ENCODE data around the gene SPPL2C. TPM values are rescaled to one million over a fixed set of nuclear protein-coding genes. Genes with fewer than 3 reads are reported as not detected.

The SPPL2C gene
- total RNA-seq, 1 experiment from 2014 or later: not detected

GRCh38 chr17:45839442-45839841, 5.2 kb upstream of the SPPL2C start:
- H3K23me2 ChIP-seq (ENCODE audit: insufficient read length, low read depth, low read length, poor library complexity, severe bottlenecking): no peaks in the 10 kb centered on the region
- no peaks in the 10 kb centered on the region for H3K36me3 Mint-ChIP-seq (ENCODE audit: insufficient read depth in 1 of 3, low read depth in 3 of 3)
- H3K9me3 ChIP-seq (ENCODE audit: control insufficient read depth, low read depth, low read length): no peaks in the 10 kb centered on the region
- H2AFZ ChIP-seq (ENCODE audit: low read length): no peak overlapping the region
- no peak overlapping the region for H3K4me2 ChIP-seq (ENCODE audit: insufficient read depth, insufficient read length, low read length)
- no peak overlapping the region for H3K4me3 Mint-ChIP-seq
- no peak overlapping the region for H3K9ac ChIP-seq (ENCODE audit: extremely low read depth, insufficient read length, low read length)
- no peak overlapping the region for H2BK5ac ChIP-seq (ENCODE audit: insufficient read length, low read length)
- no peak overlapping the region for H2BK120ac ChIP-seq (ENCODE audit: low read depth, low read length, poor library complexity, severe bottlenecking)
- H3K27me3 Mint-ChIP-seq (ENCODE audit: low read depth): peaks cover 4% of the 10 kb centered on the region
- no peaks in the 10 kb centered on the region for H3K9me3 Mint-ChIP-seq
- H3K18ac ChIP-seq (ENCODE audit: insufficient read length, low read depth, low read length): no peak overlapping the region
- TF ChIP-seq CTCF (conservative IDR thresholded peaks at IDR 0.05): no peak
- H2BK15ac ChIP-seq (ENCODE audit: low read depth, low read length): no peak overlapping the region
- no peaks in the 10 kb centered on the region for H3K27me3 ChIP-seq (ENCODE audit: insufficient read depth, low read length)
- no peak overlapping the region for H4K8ac ChIP-seq (replicated peaks; ENCODE audit: insufficient read length, low read depth, low read length)
- H2BK12ac ChIP-seq (ENCODE audit: insufficient read length, low read depth, low read length): no peak overlapping the region
- H2AK5ac ChIP-seq (ENCODE audit: insufficient read length, low read length): no peak overlapping the region
- H3K14ac ChIP-seq (ENCODE audit: insufficient read depth, low read length): no peak overlapping the region
- no CpG with 5 or more reads among the region's 4 CpGs for WGBS (ENCODE audit: extremely low coverage, insufficient read length, low lambda C conversion rate)
- no peak overlapping the region for H3K56ac ChIP-seq (ENCODE audit: insufficient read length, low read depth, low read length)
- no peaks in the 10 kb centered on the region for H3K79me1 ChIP-seq (ENCODE audit: insufficient read depth, low read depth, low read length, poor library complexity, severe bottlenecking)
- no peak overlapping the region; a peak in 1 of 7 replicates for H3K27ac Mint-ChIP-seq
- H3K79me2 ChIP-seq (ENCODE audit: insufficient read depth, low read length): no peaks in the 10 kb centered on the region
- no peak overlapping the region for H3K4ac ChIP-seq (ENCODE audit: low read depth, low read length)
- H3K27ac ChIP-seq (ENCODE audit: insufficient read length, low read depth, low read length): no peak overlapping the region
- H3K4me1 ChIP-seq (ENCODE audit: insufficient read depth, low read length): no peaks in the 10 kb centered on the region
- H3K23ac ChIP-seq (ENCODE audit: insufficient read length, low read depth, low read length): no peak overlapping the region
- peaks cover 3 to 10% of the 10 kb centered on the region in 2 experiments; a peak in 2 of 4 replicates for H3K4me1 Mint-ChIP-seq
- H4K91ac ChIP-seq (ENCODE audit: insufficient read length, low read depth, low read length): no peak overlapping the region
- no peak for DNase-seq
- no peaks in the 10 kb centered on the region for H4K20me1 ChIP-seq (ENCODE audit: control insufficient read depth, insufficient read depth, insufficient read length)
- H2BK20ac ChIP-seq (ENCODE audit: low read depth, low read length, poor library complexity, severe bottlenecking): no peak overlapping the region
- no peak overlapping the region for H4K5ac ChIP-seq (ENCODE audit: insufficient read length, low read depth, low read length)
- H3T11ph ChIP-seq (ENCODE audit: low read length): no peak overlapping the region
